IMR-90 (cell line): ENCODE measurements around the gene TM9SF4. TPM values are rescaled to one million over a fixed set of nuclear protein-coding genes. Genes with fewer than 3 reads are reported as not detected.

Experiments used
- ATAC-seq: fragments of 200-7000 bp; cut with Tn5 transposase; 2 replicates; pipeline ENCODE4 v1.9.1; 2020; ENCODE audit warnings: low read depth, mild to moderate bottlenecking, moderate library complexity
- BruUV-seq: library from RNA; stranded (reverse); fragments of 400-500 nt; replicated peaks from 2 replicates; lab custom pipeline; 2021; lab: Mats Ljungman, UMichigan
- CTCF ChIA-PET: fragments of 300-600 bp; formaldehyde crosslinking; extraction: SDS; loops from one replicate; lab custom pipeline; 2021; ENCODE audit warnings: antibody characterized with exemption; lab: Yijun Ruan, JAX
- POLR2A ChIA-PET: fragments of 300-600 bp; sonication (Branson Sonifier 250); formaldehyde crosslinking; loops from one replicate; lab custom pipeline; 2022; ENCODE audit warnings: antibody characterized with exemption; ENCODE audit not compliant: unreplicated experiment; lab: Charles Lee
- DNase-seq: peaks from one replicate; pipeline ENCODE4 v3.0.0; 2013
- H2AFZ ChIP-seq: replicated peaks from 2 replicates; pipeline ENCODE3; 2013; ENCODE audit warnings: low read length, mild to moderate bottlenecking; ENCODE audit not compliant: poor library complexity
- H2AK5ac ChIP-seq: 2 replicates; pipeline ENCODE4 v1.6.1; 2013; ENCODE audit warnings: low read depth, low read length, inconsistent platforms
- H2AK9ac ChIP-seq: replicated peaks from 2 replicates; pipeline ENCODE3; 2013; ENCODE audit warnings: mild to moderate bottlenecking, low read depth, low read length, moderate library complexity; ENCODE audit not compliant: poor library complexity
- H2BK120ac ChIP-seq: 2 replicates; pipeline ENCODE4 v1.6.1; 2013; ENCODE audit warnings: low read depth, low read length, inconsistent platforms
- H2BK15ac ChIP-seq: 3 replicates; pipeline ENCODE4 v1.6.1; 2013; ENCODE audit warnings: low read depth, low read length, inconsistent platforms
- H2BK20ac ChIP-seq: 2 replicates; pipeline ENCODE4 v1.6.1; 2013; ENCODE audit warnings: low read depth, mild to moderate bottlenecking, inconsistent platforms, low read length, moderate library complexity
- H2BK5ac ChIP-seq: 2 replicates; pipeline ENCODE4 v1.6.1; 2013; ENCODE audit warnings: mild to moderate bottlenecking, low read depth, low read length, inconsistent platforms; ENCODE audit not compliant: poor library complexity, severe bottlenecking
- H3K14ac ChIP-seq: replicated peaks from 2 replicates; pipeline ENCODE4 v1.6.1; 2013; ENCODE audit warnings: low read depth, low read length, inconsistent platforms
- H3K18ac ChIP-seq: 2 replicates; pipeline ENCODE4 v1.6.1; 2013; ENCODE audit warnings: low read depth, low read length, control low read depth
- H3K23ac ChIP-seq: 2 replicates; pipeline ENCODE4 v1.6.1; 2013; ENCODE audit warnings: low read depth, low read length, inconsistent platforms
- H3K27ac ChIP-seq: 2 replicates; pipeline ENCODE4 v1.5.1; 2013; ENCODE audit warnings: mild to moderate bottlenecking, control low read depth, low read length; ENCODE audit not compliant: insufficient read depth
- H3K27me3 ChIP-seq: 2 replicates; pipeline ENCODE4 v1.6.1; 2013; ENCODE audit warnings: low read length; ENCODE audit not compliant: control insufficient read depth, insufficient read depth
- H3K36me3 ChIP-seq: 2 replicates; pipeline ENCODE4 v1.6.1; 2013; ENCODE audit warnings: low read length, mixed read lengths; ENCODE audit not compliant: control insufficient read depth, insufficient read depth
- H3K4ac ChIP-seq: 2 replicates; pipeline ENCODE4 v1.6.1; 2013; ENCODE audit warnings: low read depth, low read length, inconsistent platforms
- H3K4me1 ChIP-seq: 2 replicates; pipeline ENCODE4 v1.6.1; 2013; ENCODE audit warnings: low read length, mixed read lengths; ENCODE audit not compliant: control insufficient read depth, insufficient read depth
- H3K4me2 ChIP-seq: 2 replicates; pipeline ENCODE4 v1.6.1; 2013; ENCODE audit warnings: low read depth, mild to moderate bottlenecking, control low read depth, low read length, moderate library complexity
- H3K4me3 ChIP-seq: 2 replicates; pipeline ENCODE4 v1.5.1; 2013; ENCODE audit warnings: low read depth, mild to moderate bottlenecking, control low read depth, low read length, moderate library complexity; ENCODE audit not compliant: insufficient read depth
- H3K56ac ChIP-seq: 2 replicates; pipeline ENCODE4 v1.6.1; 2013; ENCODE audit warnings: low read length, inconsistent platforms; ENCODE audit not compliant: insufficient read depth; ENCODE audit errors: extremely low read depth
- H3K79me1 ChIP-seq, 2 experiments: 2 replicates each; pipeline ENCODE4 v1.6.1; 2013; ENCODE audit warnings: low read length in 2 of 2, inconsistent platforms in 1 of 2, low read depth in 1 of 2
- H3K9ac ChIP-seq: 2 replicates; pipeline ENCODE4 v1.6.1; 2013; ENCODE audit warnings: low read depth, low read length, control low read depth
- H3K9me1 ChIP-seq: 2 replicates; pipeline ENCODE4 v1.6.1; 2013; ENCODE audit warnings: low read length, inconsistent platforms; ENCODE audit not compliant: insufficient read depth
- H3K9me3 ChIP-seq: 2 replicates; pipeline ENCODE4 v1.6.1; 2013; ENCODE audit warnings: low read length; ENCODE audit not compliant: control insufficient read depth, insufficient read depth
- H4K20me1 ChIP-seq: 2 replicates; pipeline ENCODE4 v1.6.1; 2013; ENCODE audit warnings: low read length, inconsistent platforms; ENCODE audit not compliant: insufficient read depth
- H4K5ac ChIP-seq: 2 replicates; pipeline ENCODE4 v1.6.1; 2013; ENCODE audit warnings: mild to moderate bottlenecking, low read depth, low read length, control low read depth
- H4K8ac ChIP-seq, 2 experiments: 2 replicates each; pipeline ENCODE4 v1.6.1; 2013; ENCODE audit warnings: low read depth in 2 of 2, low read length in 2 of 2, control low read depth in 1 of 2, inconsistent platforms in 1 of 2
- H4K91ac ChIP-seq: 2 replicates; pipeline ENCODE4 v1.6.1; 2013; ENCODE audit warnings: low read depth, low read length, inconsistent platforms; ENCODE audit not compliant: insufficient read depth
- CEBPB ChIP-seq: IDR thresholded peaks from 2 replicates; pipeline ENCODE4 v1.6.1; 2012; ENCODE audit warnings: low read depth, low read length, improper control_type of control experiment
- CHD1 ChIP-seq: IDR thresholded peaks from 2 replicates; pipeline ENCODE4 v1.6.1; 2012; ENCODE audit warnings: low read depth, low read length, improper control_type of control experiment
- FOS ChIP-seq: fragments of 150-350 bp; IDR thresholded peaks from 2 replicates; pipeline ENCODE4 v1.6.1; 2016; ENCODE audit warnings: low read depth, low read length
- MAFK ChIP-seq: IDR thresholded peaks from 2 replicates; pipeline ENCODE4 v1.6.1; 2012; ENCODE audit warnings: low read depth, low read length, improper control_type of control experiment
- MAZ ChIP-seq: IDR thresholded peaks from 2 replicates; pipeline ENCODE4 v1.6.1; 2012; ENCODE audit warnings: low read depth, mild to moderate bottlenecking, low read length, improper control_type of control experiment, moderate library complexity, borderline replicate concordance
- MXI1 ChIP-seq: IDR thresholded peaks from 2 replicates; pipeline ENCODE4 v1.6.1; 2012; ENCODE audit warnings: low read depth, mild to moderate bottlenecking, low read length, moderate library complexity, borderline replicate concordance
- NFE2L2 ChIP-seq: fragments of 150-350 bp; IDR thresholded peaks from 2 replicates; pipeline ENCODE4 v1.6.1; 2016; ENCODE audit warnings: low read depth, mild to moderate bottlenecking, low read length
- POLR2A ChIP-seq: IDR thresholded peaks from 2 replicates; pipeline ENCODE4 v1.6.1; 2012; ENCODE audit warnings: mild to moderate bottlenecking, low read depth, low read length
- RAD21 ChIP-seq: IDR thresholded peaks from 2 replicates; pipeline ENCODE4 v1.6.1; 2012; ENCODE audit warnings: low read length, improper control_type of control experiment
- RCOR1 ChIP-seq: IDR thresholded peaks from 2 replicates; pipeline ENCODE4 v1.6.1; 2012; ENCODE audit warnings: mild to moderate bottlenecking, low read length, improper control_type of control experiment; ENCODE audit not compliant: insufficient replicate concordance
- RFX5 ChIP-seq: IDR thresholded peaks from 2 replicates; pipeline ENCODE4 v1.8.0; 2012; ENCODE audit warnings: low read depth, mild to moderate bottlenecking, low read length, moderate library complexity
- SMC3 ChIP-seq: fragments of 150-350 bp; IDR thresholded peaks from 2 replicates; pipeline ENCODE4 v1.6.1; 2016; ENCODE audit warnings: low read depth, mild to moderate bottlenecking, antibody characterized with exemption, low read length, moderate library complexity
- WGBS, 2 experiments: methylation state at CpG; one replicate each; pipeline versions ENCODE4 v1.1.5 to v1.1.7; 2013; ENCODE audit warnings: missing lambda C conversion rate in 2 of 2; ENCODE audit not compliant: insufficient read length in 1 of 2; ENCODE audit errors: extremely low coverage in 2 of 2; 5-methylcytosine and 5-hydroxymethylcytosine counted together
- dilution Hi-C: fragments of 300-500 bp; cut with HindIII; formaldehyde crosslinking; loops from one replicate; pipeline ENCODE4 v1.14.3; 2018; ENCODE audit warnings: low sequenced_read_pairs; ENCODE audit not compliant: unreplicated experiment
- in situ Hi-C: fragments of 300-500 bp; cut with MboI; formaldehyde crosslinking; loops from 3 replicates; pipeline ENCODE4 v1.14.3; 2019; ENCODE audit warnings: low sequenced_read_pairs, inconsistent platforms, mixed read lengths
- intact Hi-C: fragments of 100-400 bp; cut with micrococcal nuclease; formaldehyde crosslinking; loops from 2 replicates; pipeline ENCODE4 v1.10.0; 2022
- polyA plus RNA-seq, 3 experiments: library from polyadenylated mRNA; depleted of rRNA; stranded (reverse); fragments of >200 nt; gene quantifications; 2 replicates each; pipeline ENCODE4 v1.2.3, GENCODE V29; 2012; ENCODE audit warnings: low replicate concordance in 1 of 3
- total RNA-seq: library from RNA; depleted of rRNA; stranded (reverse); fragments of >200 nt; gene quantifications from 2 replicates; pipeline ENCODE4 v1.2.3, GENCODE V29; 2012
- TF ChIP-seq, protein P1 (sequence below): fragments of 150-350 bp; IDR thresholded peaks from 2 replicates; pipeline ENCODE4 v1.6.1; 2017; ENCODE audit warnings: mild to moderate bottlenecking, antibody characterized with exemption, low read length, low read depth

Gene TM9SF4
- total and polyA plus RNA-seq, 2 of the 4 experiments (the other 2 are of a cell fraction), result 35.3 to 59.1 TPM

GRCh38 chr20:32110173-32110704, 725 bp downstream of the TM9SF4 start:
- POLR2A ChIA-PET, result interaction anchor here (0.6 kb wide), 1 partner anchor 14 kb away, joined by 18 read pairs; no protein-coding TSS in a partner anchor

More at GRCh38 chr20:32110173-32110704, 725 bp downstream of the TM9SF4 start:
- H2AK5ac ChIP-seq, result peak overlapping the region; percentile 96
- H2BK5ac ChIP-seq, result peak overlapping the region; percentile 99
- H3K9me3 ChIP-seq, result no peaks in the 10 kb centered on the region
- H3K4me3 ChIP-seq, result peak overlapping the region; percentile 77
- CTCF ChIA-PET, result no interaction called here
- intact Hi-C loops, result no loop called here
- H2BK120ac ChIP-seq, result 0 out of 2 replicates have a peak overlapping the region, but pooled peaks have one; percentile 98
- no peak for TF ChIP-seq SMC3
- TF ChIP-seq MAFK, result no peak
- no peak for TF ChIP-seq CHD1
- no peak for TF ChIP-seq POLR2A
- TF ChIP-seq CEBPB, result no peak
- no peak for TF ChIP-seq FOS
- no peak for TF ChIP-seq RFX5
- TF ChIP-seq, protein P1, sequence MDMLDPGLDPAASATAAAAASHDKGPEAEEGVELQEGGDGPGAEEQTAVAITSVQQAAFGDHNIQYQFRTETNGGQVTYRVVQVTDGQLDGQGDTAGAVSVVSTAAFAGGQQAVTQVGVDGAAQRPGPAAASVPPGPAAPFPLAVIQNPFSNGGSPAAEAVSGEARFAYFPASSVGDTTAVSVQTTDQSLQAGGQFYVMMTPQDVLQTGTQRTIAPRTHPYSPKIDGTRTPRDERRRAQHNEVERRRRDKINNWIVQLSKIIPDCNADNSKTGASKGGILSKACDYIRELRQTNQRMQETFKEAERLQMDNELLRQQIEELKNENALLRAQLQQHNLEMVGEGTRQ, result no peak
- TF ChIP-seq MAZ, result no peak
- TF ChIP-seq MXI1, result no peak
- no peak for TF ChIP-seq RAD21
- TF ChIP-seq NFE2L2, result no peak
- no peak for TF ChIP-seq RCOR1
- H2BK15ac ChIP-seq, result no peak overlapping the region; the same call in 2 of the 3 replicates
- H2AFZ ChIP-seq, result peak overlapping the region; percentile 100
- peak overlapping the region; percentile 100 for H3K9ac ChIP-seq
- dilution Hi-C loops, result no loop called here
- H3K18ac ChIP-seq, result peak overlapping the region; percentile 48; the same call in 1 of the 2 replicates
- H3K36me3 ChIP-seq, result peaks cover 4% of the 10 kb centered on the region
- H3K4me2 ChIP-seq, result peak overlapping the region; percentile 97
- H3K27ac ChIP-seq, result peak overlapping the region; percentile 99
- peaks cover 26 to 53% of the 10 kb centered on the region in 2 experiments; a peak in 3 of 4 replicates for H3K79me1 ChIP-seq
- no peaks in the 10 kb centered on the region for H3K27me3 ChIP-seq
- peak overlapping the region; percentile 93 to 98 for H4K8ac ChIP-seq
- no peak for DNase-seq
- BruUV-seq, result no TSS peak
- H3K4ac ChIP-seq, result peak overlapping the region; percentile 98
- peak overlapping the region; percentile 99 for H3K14ac ChIP-seq
- no peak for ATAC-seq
- peak overlapping the region; percentile 84 for H4K5ac ChIP-seq
- H3K56ac ChIP-seq, result peak overlapping the region; percentile 100
- H3K9me1 ChIP-seq, result peaks cover 11% of the 10 kb centered on the region
- H3K4me1 ChIP-seq, result peaks cover 4% of the 10 kb centered on the region
- H2BK20ac ChIP-seq, result no peak overlapping the region
- no CpG with 5 or more reads among the region's 8 CpGs for WGBS, 2 experiments
- peak overlapping the region; percentile 29 for H3K23ac ChIP-seq
- H4K20me1 ChIP-seq, result peaks cover 37% of the 10 kb centered on the region
- in situ Hi-C loops, result no loop called here
- H4K91ac ChIP-seq, result peak overlapping the region; percentile 99
- H2AK9ac ChIP-seq, result peak overlapping the region; percentile 97
